OCI-LY7 (cell line): ENCODE data around the gene NOL4L. TPM values are rescaled to one million over a fixed set of nuclear protein-coding genes. Genes with fewer than 3 reads are reported as not detected.

ENCODE experiments used
- BruUV-seq: library from RNA; stranded (reverse); fragments of 400-500 nt; replicated peaks from 2 replicates; lab custom pipeline; 2021; lab: Mats Ljungman, UMichigan
- CTCF ChIA-PET: fragments of 300-600 bp; sonication (Branson Sonifier 250); formaldehyde crosslinking; loops from one replicate; lab custom pipeline; 2022; ENCODE audit warnings: antibody characterized with exemption; ENCODE audit not compliant: unreplicated experiment; lab: Charles Lee
- POLR2A ChIA-PET: fragments of 300-600 bp; sonication (Branson Sonifier 250); formaldehyde crosslinking; loops from one replicate; lab custom pipeline; 2022; ENCODE audit warnings: antibody characterized with exemption; lab: Charles Lee
- DNase-seq: peaks from one replicate; pipeline ENCODE4 v3.0.0-alpha.2; 2015; ENCODE audit warnings: low spot score
- H2AFZ ChIP-seq: fragments of 200-600 bp; sonication (generic), shearing (Covaris generic); 2 replicates; pipeline ENCODE4 v1.6.1; 2014; ENCODE audit warnings: mild to moderate bottlenecking, antibody characterized with exemption, low read length, moderate library complexity
- H3K27ac ChIP-seq: fragments of 200-600 bp; sonication (generic); 2 replicates; pipeline ENCODE4 v1.5.1; 2014; ENCODE audit warnings: mixed run types, low read depth, mild to moderate bottlenecking, moderate library complexity, low read length, inconsistent platforms; ENCODE audit not compliant: poor library complexity, severe bottlenecking
- H3K36me3 ChIP-seq: fragments of 200-600 bp; sonication (generic); 2 replicates; pipeline ENCODE4 v1.6.1; 2014; ENCODE audit warnings: mild to moderate bottlenecking, antibody characterized with exemption, low read length, moderate library complexity, mixed read lengths; ENCODE audit not compliant: insufficient read depth
- H3K4me1 ChIP-seq: fragments of 200-600 bp; sonication (generic); 2 replicates; pipeline ENCODE4 v1.5.1; 2014; ENCODE audit warnings: mild to moderate bottlenecking, low read length; ENCODE audit not compliant: insufficient read depth, poor library complexity, severe bottlenecking
- H3K4me2 ChIP-seq: fragments of 200-600 bp; sonication (generic); 2 replicates; pipeline ENCODE4 v1.6.1; 2014; ENCODE audit warnings: mild to moderate bottlenecking, low read length
- H3K4me3 ChIP-seq: fragments of 200-600 bp; sonication (generic); 2 replicates; pipeline ENCODE4 v1.5.1; 2014; ENCODE audit warnings: mild to moderate bottlenecking, low read depth, low read length; ENCODE audit not compliant: poor library complexity, severe bottlenecking
- H3K79me2 ChIP-seq: fragments of 200-600 bp; sonication (generic); 2 replicates; pipeline ENCODE4 v1.6.1; 2016; ENCODE audit warnings: low read depth, mild to moderate bottlenecking, low read length, moderate library complexity, mixed read lengths; ENCODE audit not compliant: insufficient read depth
- H3K9me2 ChIP-seq: fragments of 200-600 bp; sonication (generic); 2 replicates; pipeline ENCODE4 v1.6.1; 2016; ENCODE audit warnings: mild to moderate bottlenecking, low read length, mixed read lengths; ENCODE audit not compliant: insufficient read depth
- H3K9me3 ChIP-seq: fragments of 200-600 bp; sonication (generic); 2 replicates; pipeline ENCODE4 v1.6.1; 2014; ENCODE audit warnings: mild to moderate bottlenecking, mixed run types, low read length, mixed read lengths
- H4K20me1 ChIP-seq: fragments of 200-600 bp; sonication (generic); 2 replicates; pipeline ENCODE4 v1.6.1; 2014; ENCODE audit warnings: mild to moderate bottlenecking, antibody characterized with exemption, low read length, moderate library complexity, mixed read lengths; ENCODE audit not compliant: insufficient read depth
- CTCF ChIP-seq: fragments of 200-600 bp; sonication (generic); conservative IDR thresholded peaks from 2 replicates; pipeline ENCODE4 v1.5.1; 2014; ENCODE audit warnings: mild to moderate bottlenecking, antibody characterized with exemption, low read length, moderate library complexity, mixed read lengths
- EZH2phosphoT487 ChIP-seq: fragments of 200-600 bp; sonication (generic); IDR thresholded peaks from 2 replicates; pipeline ENCODE4 v1.6.1; 2018; ENCODE audit warnings: low read depth, borderline replicate concordance, mild to moderate bottlenecking, mixed run types, antibody characterized with exemption, low read length, moderate library complexity, mixed read lengths
- intact Hi-C: fragments of 100-400 bp; cut with micrococcal nuclease; formaldehyde crosslinking; loops from one replicate; pipeline ENCODE4 v1.10.0; 2022; ENCODE audit not compliant: unreplicated experiment
- total RNA-seq, 2 experiments: library from RNA; depleted of rRNA in 1 of 2; stranded (reverse); fragments of >200 nt in 1 of 2; shearing (Covaris generic) in 1 of 2; gene quantifications; 2 replicates each; pipeline ENCODE4 v1.2.3, GENCODE V29; 2014 to 2022

NOL4L gene
- total RNA-seq, 2 experiments from 2014 or later = 3.9 to 4.2 TPM

GRCh38 chr20:32607727-32608663, 22.9 kb upstream of the NOL4L start:
- no peak for DNase-seq
- no peak for TF ChIP-seq EZH2phosphoT487
- TF ChIP-seq CTCF = no peak
- ChIA-PET CTCF (interaction anchor here (0.6 kb wide), 1 partner anchor 65 kb away, joined by 4 read pairs; no protein-coding TSS in a partner anchor), POLR2A (interaction anchor here (0.6 kb wide), 1 partner anchor 496 kb away, joined by 5 read pairs; no protein-coding TSS in a partner anchor)
- intact Hi-C loops = no loop called here
- Histone ChIP-seq H3K27ac (no peak overlapping the region), H3K4me2 (no peak overlapping the region), H3K9me2 (no peaks in the 10 kb centered on the region), H3K4me3 (no peak overlapping the region), H3K36me3 (no peaks in the 10 kb centered on the region), H3K79me2 (no peaks in the 10 kb centered on the region), H2AFZ (no peak overlapping the region), H3K9me3 (no peaks in the 10 kb centered on the region), H3K4me1 (peaks cover 36% of the 10 kb centered on the region), H4K20me1 (no peaks in the 10 kb centered on the region)
- BruUV-seq = no TSS peak

GRCh38 chr20:32607324-32607723, 22.2 kb upstream of the NOL4L start:
- POLR2A ChIA-PET = no interaction called here
- intact Hi-C loops = no loop called here
- Histone ChIP-seq H3K36me3 (no peaks in the 10 kb centered on the region), H3K27ac (no peak overlapping the region), H3K9me2 (no peaks in the 10 kb centered on the region), H2AFZ (no peak overlapping the region), H4K20me1 (no peaks in the 10 kb centered on the region), H3K79me2 (no peaks in the 10 kb centered on the region), H3K4me2 (no peak overlapping the region), H3K4me3 (no peak overlapping the region), H3K4me1 (peaks cover 43% of the 10 kb centered on the region), H3K9me3 (no peaks in the 10 kb centered on the region)
- BruUV-seq = no TSS peak
- no peak for TF ChIP-seq CTCF
- TF ChIP-seq EZH2phosphoT487 = no peak
- DNase-seq = no peak
- CTCF ChIA-PET = no interaction called here

GRCh38 chr20:32606790-32607189, 21.7 kb upstream of the NOL4L start:
- DNase-seq = no peak
- ChIA-PET CTCF (no interaction called here), POLR2A (no interaction called here)
- Histone ChIP-seq H3K36me3 (no peaks in the 10 kb centered on the region), H3K79me2 (no peaks in the 10 kb centered on the region), H3K4me2 (no peak overlapping the region), H2AFZ (no peak overlapping the region), H3K9me2 (no peaks in the 10 kb centered on the region), H4K20me1 (no peaks in the 10 kb centered on the region), H3K27ac (no peak overlapping the region), H3K4me1 (peaks cover 47% of the 10 kb centered on the region), H3K4me3 (no peak overlapping the region), H3K9me3 (no peaks in the 10 kb centered on the region)
- BruUV-seq = no TSS peak
- intact Hi-C loops = no loop called here
- no peak for TF ChIP-seq EZH2phosphoT487
- TF ChIP-seq CTCF = no peak
